ENCODE results near the gene VPS18. TPM values are rescaled to one million over a fixed set of nuclear protein-coding genes. Genes with fewer than 3 reads are reported as not detected.
A peak's percentile ranks its signal among the peaks of the same experiment; 100 is the strongest.

The VPS18 gene
- total RNA-seq, 1 experiment from 2014 or later = 85.6 TPM

- no peak for DNase-seq (ENCODE audit: low read depth, low spot score)
- in situ Hi-C loops (cut with HindIII; ENCODE audit: low pct_unique_long_range_greater_than_20kb, low sequenced_read_pairs) = no loop called here
Measured at GRCh38 chr15:40926659-40927494, 32.6 kb downstream of the VPS18 start.

DNA sequence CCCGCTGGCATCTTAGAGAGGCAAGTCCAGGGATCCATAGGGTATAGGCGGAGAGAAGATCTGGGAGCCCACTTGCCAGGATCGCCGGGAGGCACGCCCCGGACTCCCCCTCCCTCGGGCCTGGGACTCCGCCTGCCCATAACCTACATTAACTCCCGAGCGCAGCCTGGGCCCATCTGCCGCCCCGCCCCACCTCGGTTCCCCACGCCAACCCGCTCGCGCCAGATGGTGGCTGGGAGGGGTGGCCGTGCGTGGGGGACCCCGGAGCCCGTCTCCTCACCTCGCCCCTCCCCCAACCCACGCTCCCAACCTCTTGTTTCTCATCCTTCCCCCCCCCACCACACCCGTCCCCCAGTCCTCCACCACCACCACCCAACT is 33.2 kb downstream of the VPS18 start:
- no peak for DNase-seq (ENCODE audit: low read depth, low spot score)
- in situ Hi-C loops (cut with HindIII; ENCODE audit: low pct_unique_long_range_greater_than_20kb, low sequenced_read_pairs) = no loop called here

GRCh38 chr15:40927873-40928806 is 33.9 kb downstream of the VPS18 start:
- in situ Hi-C loops (cut with HindIII; ENCODE audit: low pct_unique_long_range_greater_than_20kb, low sequenced_read_pairs) = no loop called here
- no peak for DNase-seq (ENCODE audit: low read depth, low spot score)

GRCh38 chr15:40928821-40929659 is 34.8 kb downstream of the VPS18 start, which contains the start of gene DLL4:
Gene DLL4 (plus strand): TSS chr15:40929340. CDS start chr15:40929669, 329 bp downstream.
- in situ Hi-C loops (cut with HindIII; ENCODE audit: low pct_unique_long_range_greater_than_20kb, low sequenced_read_pairs) = no loop called here
- peak; percentile 73 for DNase-seq (ENCODE audit: low read depth, low spot score)

- in situ Hi-C loops (cut with HindIII; ENCODE audit: low pct_unique_long_range_greater_than_20kb, low sequenced_read_pairs) = no loop called here
- DNase-seq (ENCODE audit: low read depth, low spot score) = peak; percentile 36
Measured at GRCh38 chr15:40929660-40930429, 35.6 kb downstream of the VPS18 start.

- DNase-seq (ENCODE audit: low read depth, low spot score) = no peak
- in situ Hi-C loops (cut with HindIII; ENCODE audit: low pct_unique_long_range_greater_than_20kb, low sequenced_read_pairs) = no loop called here
Measured at GRCh38 chr15:40930430-40931299, 36.4 kb downstream of the VPS18 start.

- DNase-seq (ENCODE audit: low read depth, low spot score) = no peak
- in situ Hi-C loops (cut with HindIII; ENCODE audit: low pct_unique_long_range_greater_than_20kb, low sequenced_read_pairs) = no loop called here
Measured at GRCh38 chr15:40931300-40932142, 37.3 kb downstream of the VPS18 start.

- in situ Hi-C loops (cut with HindIII; ENCODE audit: low pct_unique_long_range_greater_than_20kb, low sequenced_read_pairs) = no loop called here
- DNase-seq (ENCODE audit: low read depth, low spot score) = no peak
Measured at GRCh38 chr15:40932156-40932555, 37.9 kb downstream of the VPS18 start.

DNA sequence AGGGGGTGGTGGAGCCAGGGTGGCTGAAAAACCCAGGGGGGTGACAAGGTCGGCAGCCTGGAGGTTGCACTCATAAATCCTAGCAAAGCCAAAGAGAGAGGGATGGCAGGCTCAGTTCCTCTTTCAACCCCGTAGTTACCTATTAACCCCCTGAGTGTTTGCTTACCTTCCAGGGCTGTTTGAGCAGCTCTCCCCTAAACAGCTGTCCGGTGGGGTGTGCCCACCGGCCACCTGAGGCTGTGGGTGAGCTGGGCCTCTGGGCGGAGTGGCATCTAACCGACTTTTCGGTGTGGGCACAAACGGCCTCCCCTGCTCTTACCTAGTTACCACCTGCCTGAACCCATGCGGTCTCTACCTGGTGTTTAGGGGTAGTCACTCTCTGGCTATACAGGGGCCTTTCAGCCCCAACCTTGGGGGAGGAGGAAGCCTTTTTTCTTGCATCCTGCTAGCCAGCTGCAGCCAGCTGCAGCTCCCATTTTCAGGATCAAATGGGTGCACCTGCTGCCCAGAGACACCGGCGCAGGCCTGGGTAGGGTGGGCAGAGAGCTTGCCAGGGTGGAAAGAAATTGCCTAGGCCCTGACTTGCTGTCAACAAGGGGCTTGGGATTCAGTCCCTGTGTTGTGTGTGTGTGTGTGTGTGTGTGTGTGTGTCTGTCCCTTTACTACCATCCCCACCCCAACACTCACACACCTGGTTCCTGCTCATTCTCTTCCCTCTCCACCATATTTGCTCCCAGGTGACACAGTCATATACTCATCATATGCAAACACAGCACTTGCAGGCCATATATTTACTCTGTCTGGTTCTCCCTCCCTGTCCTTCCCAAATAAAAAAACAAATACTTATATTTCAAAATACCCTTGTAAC is 38.6 kb downstream of the VPS18 start:
- in situ Hi-C loops (cut with HindIII; ENCODE audit: low pct_unique_long_range_greater_than_20kb, low sequenced_read_pairs) = no loop called here

GRCh38 chr15:40933517-40933902 is 39.3 kb downstream of the VPS18 start:
- DNase-seq (ENCODE audit: low read depth, low spot score) = no peak
- in situ Hi-C loops (cut with HindIII; ENCODE audit: low pct_unique_long_range_greater_than_20kb, low sequenced_read_pairs) = no loop called here

More for the DNA sequence above, 38.6 kb downstream of the VPS18 start:
- no peak for DNase-seq (ENCODE audit: low read depth, low spot score)

DNA sequence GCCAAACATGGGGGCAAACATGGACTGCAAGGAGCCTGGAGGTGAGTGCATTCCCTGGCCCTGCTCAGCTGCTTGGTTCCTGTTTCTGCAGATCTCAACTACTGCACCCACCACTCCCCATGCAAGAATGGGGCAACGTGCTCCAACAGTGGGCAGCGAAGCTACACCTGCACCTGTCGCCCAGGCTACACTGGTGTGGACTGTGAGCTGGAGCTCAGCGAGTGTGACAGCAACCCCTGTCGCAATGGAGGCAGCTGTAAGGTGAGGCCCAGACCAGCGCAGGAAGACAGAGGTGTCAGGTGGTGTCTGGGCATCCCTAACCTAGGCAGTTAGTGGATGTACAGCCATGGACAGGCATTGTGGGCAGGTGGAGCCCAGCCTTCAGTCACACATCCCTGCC is 40.2 kb downstream of the VPS18 start:
- in situ Hi-C loops (cut with HindIII; ENCODE audit: low pct_unique_long_range_greater_than_20kb, low sequenced_read_pairs) = no loop called here
- no peak for DNase-seq (ENCODE audit: low read depth, low spot score)

DNA sequence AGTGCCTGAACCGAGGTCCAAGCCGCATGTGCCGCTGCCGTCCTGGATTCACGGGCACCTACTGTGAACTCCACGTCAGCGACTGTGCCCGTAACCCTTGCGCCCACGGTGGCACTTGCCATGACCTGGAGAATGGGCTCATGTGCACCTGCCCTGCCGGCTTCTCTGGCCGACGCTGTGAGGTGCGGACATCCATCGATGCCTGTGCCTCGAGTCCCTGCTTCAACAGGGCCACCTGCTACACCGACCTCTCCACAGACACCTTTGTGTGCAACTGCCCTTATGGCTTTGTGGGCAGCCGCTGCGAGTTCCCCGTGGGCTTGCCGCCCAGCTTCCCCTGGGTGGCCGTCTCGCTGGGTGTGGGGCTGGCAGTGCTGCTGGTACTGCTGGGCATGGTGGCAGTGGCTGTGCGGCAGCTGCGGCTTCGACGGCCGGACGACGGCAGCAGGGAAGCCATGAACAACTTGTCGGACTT is 42.0 kb downstream of the VPS18 start:
- no peak for DNase-seq (ENCODE audit: low read depth, low spot score)
- in situ Hi-C loops (cut with HindIII; ENCODE audit: low pct_unique_long_range_greater_than_20kb, low sequenced_read_pairs) = no loop called here

- DNase-seq (ENCODE audit: low read depth, low spot score) = no peak
- in situ Hi-C loops (cut with HindIII; ENCODE audit: low pct_unique_long_range_greater_than_20kb, low sequenced_read_pairs) = no loop called here
Measured at GRCh38 chr15:40936709-40937666, 42.7 kb downstream of the VPS18 start.
